ENCODE measurements around the gene PPP4R2. TPM values are rescaled to one million over a fixed set of nuclear protein-coding genes. Genes with fewer than 3 reads are reported as not detected.

PPP4R2 gene
- total and polyA plus RNA-seq, 9 of the 15 experiments (the other 6 are each of a cell fraction or from before 2014, with no cell fraction given) = 11.0 to 49.6 (median 31.6) TPM

GRCh38 chr3:73028803-73029202 lies 32.2 kb downstream of the PPP4R2 start (continued):
- TF ChIP-seq TSHZ1 (CRISPR knock-in tag; IDR thresholded peaks at IDR 0.05) = no peak
- TF ChIP-seq ZNF589 (CRISPR knock-in tag; IDR thresholded peaks at IDR 0.05; ENCODE audit: low read depth) = no peak
- TF ChIP-seq ZNF655 (CRISPR knock-in tag; IDR thresholded peaks at IDR 0.05) = no peak
- TF ChIP-seq TRIM24 (IDR thresholded peaks at IDR 0.05) = no peak
- TF ChIP-seq NUFIP1 (IDR thresholded peaks at IDR 0.05; ENCODE audit: partially characterized antibody) = no peak
- no peak for TF ChIP-seq RFX7 (CRISPR knock-in tag; IDR thresholded peaks at IDR 0.05)

- no peak overlapping the region for H3K4me3 ChIP-seq
- no peaks in the 10 kb centered on the region for H3K9me1 ChIP-seq (ENCODE audit: control insufficient read depth, insufficient read depth, low read length)
- peaks cover 100% of the 10 kb centered on the region for H3K79me2 ChIP-seq (ENCODE audit: control insufficient read depth, insufficient read depth, low read length)
- DNase-seq (ENCODE audit: extremely low read depth in 1 of 4, low spot score in 3 of 4) (peak in 1 of 4 experiments; percentile 9), ATAC-seq (peak; percentile 69), FAIRE-seq (peak; percentile 15)
- H4K20me1 ChIP-seq (replicated peaks; ENCODE audit: control insufficient read depth, insufficient read depth, low read length) = peaks cover 33% of the 10 kb centered on the region
- H3K27ac ChIP-seq (ENCODE audit: extremely low read depth, low read depth, low read length) = peak overlapping the region; percentile 25; the same call in 1 of the 3 replicates
- intact Hi-C loops (cut with micrococcal nuclease) (no loop called here), in situ Hi-C loops (cut with MboI) (no loop called here)
- H2AFZ ChIP-seq (ENCODE audit: low read depth, low read length) = no peak overlapping the region
- H3K9me3 ChIP-seq (replicated peaks; ENCODE audit: control insufficient read depth, insufficient read depth, low read depth, low read length) = 0 out of 2 replicates have a peak, but pooled peaks cover 3% of the 10 kb centered on the region
- ChIA-PET POLR2A (no interaction called here), CTCF (ENCODE audit: low intra/inter-chr PET ratio) (no interaction called here)
- no peaks in the 10 kb centered on the region for H3K27me3 ChIP-seq (ENCODE audit: control insufficient read depth in 2 of 2, insufficient read depth in 2 of 2, low read length in 2 of 2)
- H3K4me1 ChIP-seq (replicated peaks in 1 of 2; ENCODE audit: control insufficient read depth in 2 of 2, insufficient read depth in 2 of 2, low read length in 2 of 2) = peaks cover 9 to 10% of the 10 kb centered on the region in 2 experiments; a peak in 3 of 5 replicates
- peaks cover 20% of the 10 kb centered on the region for H3K36me3 ChIP-seq (ENCODE audit: control insufficient read depth, insufficient read depth, low read length)
- WGBS (ENCODE audit: insufficient coverage, low coverage, missing lambda C conversion rate) = 30% methylated on average over 1 of the region's 1 CpG
- no peak overlapping the region for H3K4me2 ChIP-seq (ENCODE audit: insufficient read depth, low read length)
- H3K9ac ChIP-seq (ENCODE audit: insufficient read depth in 1 of 2, low read depth in 2 of 2, low read length in 2 of 2) = no peak overlapping the region; a peak in 1 of 4 replicates
- BruUV-seq (replicated peaks) = no TSS peak
- peak; percentile 48; the same call in 1 of the 2 replicates for TF ChIP-seq NFE2 (IDR thresholded peaks at IDR 0.05; ENCODE audit: low read depth)
- TF ChIP-seq THAP7 (CRISPR knock-in tag; IDR thresholded peaks at IDR 0.05) = no peak
- TF ChIP-seq CEBPG (CRISPR knock-in tag; IDR thresholded peaks at IDR 0.05) = no peak; the same call in 1 of the 2 replicates
- TF ChIP-seq CEBPG (tag; conservative IDR thresholded peaks at IDR 0.05 in 1 of 2, IDR thresholded peaks at IDR 0.05 in 1 of 2) = peak in 1 of 2 experiments; percentile 51; a peak in 2 of 4 replicates
- no peak for TF ChIP-seq HDAC2 (IDR thresholded peaks at IDR 0.05)
- TF ChIP-seq DPF2 (IDR thresholded peaks at IDR 0.05) = 0 out of 2 replicates have a peak, but pooled peaks have one; percentile 27
- TF ChIP-seq CEBPB (tag; IDR thresholded peaks at IDR 0.05) = peak; percentile 26; the same call in 1 of the 2 replicates
- TF ChIP-seq MAFG (tag; conservative IDR thresholded peaks at IDR 0.05) = peak; percentile 46; the same call in 1 of the 2 replicates
- TF ChIP-seq ZNF24 (IDR thresholded peaks at IDR 0.05) = no peak
- TF ChIP-seq GABPB2 (CRISPR knock-in tag; conservative IDR thresholded peaks at IDR 0.05) = no peak
- TF ChIP-seq MCM2 (IDR thresholded peaks at IDR 0.05; ENCODE audit: low read depth) = no peak
- TF ChIP-seq KLF13 (tag; IDR thresholded peaks at IDR 0.05; ENCODE audit: borderline replicate concordance, low read depth) = no peak
- TF ChIP-seq NFE2L1 (tag; IDR thresholded peaks at IDR 0.05; ENCODE audit: borderline replicate concordance, low read depth) = no peak
These were observed 32.7 kb downstream of the PPP4R2 start for GRCh38 chr3:73029321-73029796.
